ENCODE data around the gene CTBP1. TPM values are rescaled to one million over a fixed set of nuclear protein-coding genes. Genes with fewer than 3 reads are reported as not detected.

The CTBP1 gene
- polyA plus RNA-seq, 1 donor from 2014 or later, result 325 TPM

DNA sequence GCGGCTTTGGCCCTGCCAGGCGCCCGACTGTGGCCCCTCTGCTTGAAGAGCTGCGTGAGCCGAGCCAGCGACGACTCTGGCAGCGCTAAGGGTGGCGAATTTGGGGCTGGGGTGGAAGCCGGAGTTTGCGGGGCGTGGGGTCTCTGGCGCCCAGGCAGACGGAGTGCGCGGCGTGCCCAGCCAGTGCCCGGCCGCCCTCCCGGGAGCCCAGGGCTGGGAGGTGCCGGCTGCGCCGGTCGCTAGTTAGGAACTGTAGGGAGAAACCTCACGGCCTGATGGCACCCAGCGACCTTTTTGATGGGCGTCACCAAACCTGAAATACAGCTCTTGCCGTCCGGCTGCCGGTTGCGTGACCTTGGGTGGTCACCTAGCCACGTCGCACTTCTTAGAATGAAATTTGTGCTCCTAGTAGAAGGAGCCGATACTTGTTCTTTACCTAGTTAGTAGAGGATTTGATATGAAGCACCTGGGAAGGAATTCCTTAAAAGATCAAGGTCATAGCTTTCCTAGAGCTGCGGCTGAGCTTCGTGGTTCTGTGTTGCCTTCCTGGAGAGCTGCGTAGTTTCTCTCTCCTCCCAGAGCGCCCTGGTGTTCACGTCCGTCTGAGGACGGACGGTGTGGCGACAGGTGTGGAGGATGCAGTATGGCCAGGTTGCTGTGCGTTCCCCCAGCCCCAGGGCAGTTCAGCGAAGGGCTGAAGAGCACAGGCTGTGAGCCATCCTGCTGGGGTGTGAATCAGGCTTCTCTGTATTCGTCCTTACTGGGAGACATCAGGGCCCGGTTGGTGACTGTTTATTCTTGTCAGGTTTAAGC is 41.4 kb upstream of the CTBP1 start:
- Histone ChIP-seq H3K4me3 (ENCODE audit: low read length) (peak overlapping the region; percentile 96), H3K36me3 (ENCODE audit: insufficient read depth, low read length) (no peaks in the 10 kb centered on the region), H3K4me2 (ENCODE audit: low read length) (peak overlapping the region; percentile 67), H2AFZ (ENCODE audit: low read depth, low read length) (no peak overlapping the region), H3K27ac (ENCODE audit: low read length) (peak overlapping the region; percentile 53), H3K9me3 (ENCODE audit: low read length) (no peaks in the 10 kb centered on the region), H3K9me2 (ENCODE audit: insufficient read depth, low read length) (no peaks in the 10 kb centered on the region), H3K79me2 (replicated peaks; ENCODE audit: insufficient read depth, low read length) (peaks cover 46% of the 10 kb centered on the region), H3K27me3 (ENCODE audit: insufficient read depth, low read depth, low read length) (no peaks in the 10 kb centered on the region), H4K20me1 (ENCODE audit: insufficient read depth) (no peaks in the 10 kb centered on the region), H3F3A (ENCODE audit: insufficient read depth, low read length, poor library complexity, severe bottlenecking) (no peaks in the 10 kb centered on the region), H3K9ac (ENCODE audit: low read length) (peak overlapping the region; percentile 85)
- TF ChIP-seq POLR2AphosphoS5 (IDR thresholded peaks at IDR 0.05) (no peak), MXI1 (conservative IDR thresholded peaks at IDR 0.05; ENCODE audit: poor library complexity, severe bottlenecking) (no peak), TAF1 (IDR thresholded peaks at IDR 0.05; ENCODE audit: low read depth) (no peak), SMC3 (conservative IDR thresholded peaks at IDR 0.05; ENCODE audit: poor library complexity) (no peak), EZH2 (IDR thresholded peaks at IDR 0.05; ENCODE audit: borderline replicate concordance, insufficient read depth, low read length, poor library complexity, severe bottlenecking) (no peak), EP300 (conservative IDR thresholded peaks at IDR 0.05; ENCODE audit: poor library complexity, severe bottlenecking) (no peak), RAD21 (conservative IDR thresholded peaks at IDR 0.05) (no peak)
- TF ChIP-seq, protein P1, sequence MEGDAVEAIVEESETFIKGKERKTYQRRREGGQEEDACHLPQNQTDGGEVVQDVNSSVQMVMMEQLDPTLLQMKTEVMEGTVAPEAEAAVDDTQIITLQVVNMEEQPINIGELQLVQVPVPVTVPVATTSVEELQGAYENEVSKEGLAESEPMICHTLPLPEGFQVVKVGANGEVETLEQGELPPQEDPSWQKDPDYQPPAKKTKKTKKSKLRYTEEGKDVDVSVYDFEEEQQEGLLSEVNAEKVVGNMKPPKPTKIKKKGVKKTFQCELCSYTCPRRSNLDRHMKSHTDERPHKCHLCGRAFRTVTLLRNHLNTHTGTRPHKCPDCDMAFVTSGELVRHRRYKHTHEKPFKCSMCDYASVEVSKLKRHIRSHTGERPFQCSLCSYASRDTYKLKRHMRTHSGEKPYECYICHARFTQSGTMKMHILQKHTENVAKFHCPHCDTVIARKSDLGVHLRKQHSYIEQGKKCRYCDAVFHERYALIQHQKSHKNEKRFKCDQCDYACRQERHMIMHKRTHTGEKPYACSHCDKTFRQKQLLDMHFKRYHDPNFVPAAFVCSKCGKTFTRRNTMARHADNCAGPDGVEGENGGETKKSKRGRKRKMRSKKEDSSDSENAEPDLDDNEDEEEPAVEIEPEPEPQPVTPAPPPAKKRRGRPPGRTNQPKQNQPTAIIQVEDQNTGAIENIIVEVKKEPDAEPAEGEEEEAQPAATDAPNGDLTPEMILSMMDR (IDR thresholded peaks at IDR 0.05; ENCODE audit: poor library complexity, severe bottlenecking), result no peak
- TF ChIP-seq, protein P2, sequence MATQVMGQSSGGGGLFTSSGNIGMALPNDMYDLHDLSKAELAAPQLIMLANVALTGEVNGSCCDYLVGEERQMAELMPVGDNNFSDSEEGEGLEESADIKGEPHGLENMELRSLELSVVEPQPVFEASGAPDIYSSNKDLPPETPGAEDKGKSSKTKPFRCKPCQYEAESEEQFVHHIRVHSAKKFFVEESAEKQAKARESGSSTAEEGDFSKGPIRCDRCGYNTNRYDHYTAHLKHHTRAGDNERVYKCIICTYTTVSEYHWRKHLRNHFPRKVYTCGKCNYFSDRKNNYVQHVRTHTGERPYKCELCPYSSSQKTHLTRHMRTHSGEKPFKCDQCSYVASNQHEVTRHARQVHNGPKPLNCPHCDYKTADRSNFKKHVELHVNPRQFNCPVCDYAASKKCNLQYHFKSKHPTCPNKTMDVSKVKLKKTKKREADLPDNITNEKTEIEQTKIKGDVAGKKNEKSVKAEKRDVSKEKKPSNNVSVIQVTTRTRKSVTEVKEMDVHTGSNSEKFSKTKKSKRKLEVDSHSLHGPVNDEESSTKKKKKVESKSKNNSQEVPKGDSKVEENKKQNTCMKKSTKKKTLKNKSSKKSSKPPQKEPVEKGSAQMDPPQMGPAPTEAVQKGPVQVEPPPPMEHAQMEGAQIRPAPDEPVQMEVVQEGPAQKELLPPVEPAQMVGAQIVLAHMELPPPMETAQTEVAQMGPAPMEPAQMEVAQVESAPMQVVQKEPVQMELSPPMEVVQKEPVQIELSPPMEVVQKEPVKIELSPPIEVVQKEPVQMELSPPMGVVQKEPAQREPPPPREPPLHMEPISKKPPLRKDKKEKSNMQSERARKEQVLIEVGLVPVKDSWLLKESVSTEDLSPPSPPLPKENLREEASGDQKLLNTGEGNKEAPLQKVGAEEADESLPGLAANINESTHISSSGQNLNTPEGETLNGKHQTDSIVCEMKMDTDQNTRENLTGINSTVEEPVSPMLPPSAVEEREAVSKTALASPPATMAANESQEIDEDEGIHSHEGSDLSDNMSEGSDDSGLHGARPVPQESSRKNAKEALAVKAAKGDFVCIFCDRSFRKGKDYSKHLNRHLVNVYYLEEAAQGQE (IDR thresholded peaks at IDR 0.05; ENCODE audit: borderline replicate concordance), result no peak

DNA sequence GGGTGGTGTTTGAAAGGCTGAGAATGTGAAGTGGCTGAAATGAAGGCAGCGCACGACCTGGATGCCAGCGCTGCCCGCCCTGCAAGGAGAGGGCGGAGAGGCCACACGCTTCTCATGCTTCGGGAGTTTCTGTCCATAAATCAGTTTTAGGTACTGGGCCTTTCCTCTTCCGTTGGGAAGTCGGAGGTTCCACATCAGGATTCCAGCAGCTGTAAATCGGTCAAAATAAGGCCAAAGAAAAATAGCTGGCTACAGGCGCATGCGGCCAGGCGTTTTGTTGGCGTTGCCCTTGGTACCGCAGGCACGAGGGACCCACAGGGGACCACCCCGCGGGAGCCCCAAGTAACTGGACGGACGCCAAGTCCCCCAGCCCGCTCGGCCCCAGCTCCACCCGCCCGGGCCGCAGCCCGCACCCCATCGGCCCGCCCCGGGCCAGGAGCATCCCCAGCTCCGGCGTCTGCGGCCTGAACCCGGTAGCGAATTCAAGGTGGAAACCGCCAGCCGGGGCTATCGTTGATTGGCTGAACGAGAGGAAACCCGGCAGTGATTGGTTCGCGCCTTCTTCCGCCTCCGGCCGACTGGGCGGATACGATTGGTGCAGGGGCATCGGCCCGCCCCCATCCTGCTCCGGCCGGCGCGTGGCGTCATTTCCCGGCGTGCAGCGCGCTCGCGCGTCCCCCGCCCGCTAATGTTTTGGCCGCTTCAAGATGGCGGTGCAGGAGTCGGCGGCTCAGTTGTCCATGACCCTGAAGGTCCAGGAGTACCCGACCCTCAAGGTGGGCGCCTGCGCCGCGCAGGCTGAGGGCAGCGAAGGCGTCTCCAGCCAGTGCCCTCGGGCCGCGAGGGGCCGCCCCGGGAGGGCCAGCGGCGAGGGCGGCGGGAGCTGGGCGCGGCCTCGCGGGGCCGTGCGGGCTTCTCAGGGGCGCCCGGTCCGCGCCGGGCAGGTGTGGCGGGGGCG is 40.6 kb upstream of the CTBP1 start, which contains the start of gene MAEA:
MAEA (plus strand) TSS at position 685 of the 958 bp plus-strand sequence; CDS start at position 708, 23 bp downstream.
- H3K27ac ChIP-seq (ENCODE audit: low read length), result peak within 1 kb of the TSS; percentile 59
- peak within 1 kb of the TSS; percentile 68 for H3K4me2 ChIP-seq (ENCODE audit: low read length)
- H3F3A ChIP-seq (ENCODE audit: insufficient read depth, low read length, poor library complexity, severe bottlenecking), result no peaks in the 10 kb centered on the region
- H3K79me2 ChIP-seq (replicated peaks; ENCODE audit: insufficient read depth, low read length), result peaks cover 46% of the 10 kb centered on the region
- H4K20me1 ChIP-seq (ENCODE audit: insufficient read depth), result no peaks in the 10 kb centered on the region
- H2AFZ ChIP-seq (ENCODE audit: low read depth, low read length), result peak within 1 kb of the TSS; percentile 65
- H3K4me3 ChIP-seq (ENCODE audit: low read length), result peak within 1 kb of the TSS; percentile 96
- TF ChIP-seq SMC3 (conservative IDR thresholded peaks at IDR 0.05; ENCODE audit: poor library complexity) (peak; percentile 26), TAF1 (IDR thresholded peaks at IDR 0.05; ENCODE audit: low read depth) (peak; percentile 83), MXI1 (conservative IDR thresholded peaks at IDR 0.05; ENCODE audit: poor library complexity, severe bottlenecking) (peak; percentile 99), POLR2AphosphoS5 (IDR thresholded peaks at IDR 0.05) (peak; percentile 94), RAD21 (conservative IDR thresholded peaks at IDR 0.05) (no peak), EP300 (conservative IDR thresholded peaks at IDR 0.05; ENCODE audit: poor library complexity, severe bottlenecking) (peak; percentile 29)
- TF ChIP-seq, protein P2 (IDR thresholded peaks at IDR 0.05; ENCODE audit: borderline replicate concordance), result peak; percentile 5
- TF ChIP-seq, protein P1 (IDR thresholded peaks at IDR 0.05; ENCODE audit: poor library complexity, severe bottlenecking), result no peak
- H3K9me2 ChIP-seq (ENCODE audit: insufficient read depth, low read length), result no peaks in the 10 kb centered on the region
- H3K36me3 ChIP-seq (ENCODE audit: insufficient read depth, low read length), result no peaks in the 10 kb centered on the region
- no peaks in the 10 kb centered on the region for H3K9me3 ChIP-seq (ENCODE audit: low read length)
- peak within 1 kb of the TSS; percentile 85 for H3K9ac ChIP-seq (ENCODE audit: low read length)
- H3K27me3 ChIP-seq (ENCODE audit: insufficient read depth, low read depth, low read length), result no peaks in the 10 kb centered on the region
